NCI-H2171 (cell line): ENCODE measurements around the gene GDF10.

ENCODE experiments used
- DNase-seq: peaks from one replicate; lab custom pipeline; 2025; lab: John Stamatoyannopoulos, UW

The GDF10 gene

GRCh38 chr10:47354165-47354564, 54.2 kb downstream of the GDF10 start:
- no peak for DNase-seq

GRCh38 chr10:47354900-47355299, 54.9 kb downstream of the GDF10 start:
- no peak for DNase-seq

- DNase-seq, result no peak
These were observed 56.7 kb downstream of the GDF10 start for GRCh38 chr10:47356708-47357107.

GRCh38 chr10:47357131-47357582, 57.2 kb downstream of the GDF10 start:
- DNase-seq, result no peak

GRCh38 chr10:47357911-47358310, 57.9 kb downstream of the GDF10 start:
- DNase-seq, result no peak

- DNase-seq, result no peak
These were observed 58.5 kb downstream of the GDF10 start for GRCh38 chr10:47358457-47358856.

- DNase-seq, result no peak
These were observed 59.1 kb downstream of the GDF10 start for GRCh38 chr10:47359101-47359500.

- no peak for DNase-seq
These were observed 59.8 kb downstream of the GDF10 start for GRCh38 chr10:47359626-47360418.

- DNase-seq, result no peak
These were observed 60.5 kb downstream of the GDF10 start for GRCh38 chr10:47360419-47361040.

GRCh38 chr10:47361293-47361692, 61.3 kb downstream of the GDF10 start:
- DNase-seq, result no peak

- DNase-seq, result no peak
These were observed 62.2 kb downstream of the GDF10 start for GRCh38 chr10:47362199-47362598.
